HG02798 (cell line): Measurements from ENCODE around the gene IST1.

Source experiments
- ATAC-seq: cut with Tn5 transposase; IDR thresholded peaks from one replicate; pipeline ENCODE4 v1.9.1; 2021; ENCODE audit warnings: mild to moderate bottlenecking; ENCODE audit not compliant: unreplicated experiment, poor library complexity

IST1 gene

GRCh38 chr16:71954699-71955195 is 59.4 kb downstream of the IST1 start:
- no peak for ATAC-seq

GRCh38 chr16:71956486-71956885 is 61.2 kb downstream of the IST1 start:
- no peak for ATAC-seq

- ATAC-seq: peak; percentile 83
Observed at GRCh38 chr16:71961066-71962039, 66.0 kb downstream of the IST1 start.

GRCh38 chr16:71963125-71963875 is 68.0 kb downstream of the IST1 start:
- ATAC-seq: no peak

GRCh38 chr16:71965223-71965622 is 69.9 kb downstream of the IST1 start:
- no peak for ATAC-seq

GRCh38 chr16:71966932-71967331 is 71.6 kb downstream of the IST1 start:
- no peak for ATAC-seq

- ATAC-seq: no peak
Observed at GRCh38 chr16:71969353-71969752, 74.0 kb downstream of the IST1 start.

GRCh38 chr16:71971571-71971970 is 76.2 kb downstream of the IST1 start:
- ATAC-seq: no peak

GRCh38 chr16:71972356-71972755 is 77.0 kb downstream of the IST1 start:
- no peak for ATAC-seq

GRCh38 chr16:71973001-71973400 is 77.7 kb downstream of the IST1 start:
- no peak for ATAC-seq

GRCh38 chr16:71974068-71974818 is 78.9 kb downstream of the IST1 start:
- no peak for ATAC-seq
